Stimulated activated CD8-positive, alpha-beta memory T cell treated with anti-CD3 and anti-CD28 coated beads, Interleukin-7, amount 100 ng/mL, for 24 hours (primary cell): ENCODE measurements around the gene RBM18.

Experiments used
- DNase-seq: peaks from one replicate; pipeline ENCODE4 v3.0.0-alpha.2; 2020; ENCODE audit warnings: low read depth

RBM18 gene

DNA sequence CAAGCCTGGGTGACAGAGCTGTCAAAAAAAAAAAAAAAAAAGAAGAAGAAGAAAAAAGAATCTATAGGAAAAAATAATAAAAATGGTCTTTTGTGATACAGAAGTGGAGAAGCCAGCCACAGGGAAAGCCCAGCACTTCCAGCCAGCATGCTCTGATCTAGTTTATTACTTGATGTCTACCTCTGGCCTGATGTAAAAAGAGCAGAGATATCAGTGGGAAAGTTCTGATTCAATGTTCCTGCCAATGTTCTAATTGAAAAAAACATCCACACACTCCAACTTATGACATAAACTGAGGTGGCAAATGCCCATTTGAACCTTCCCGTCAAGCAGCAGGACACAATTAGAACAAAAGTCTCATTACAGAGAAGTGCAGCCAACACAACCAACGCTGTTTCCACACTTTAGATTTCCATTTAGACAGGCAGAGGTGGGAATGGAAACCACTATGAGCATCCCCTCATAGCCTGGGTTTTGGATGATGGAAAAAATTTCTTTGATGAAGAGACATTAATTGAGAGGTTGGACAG is 5.7 kb downstream of the RBM18 start:
- no peak for DNase-seq

DNA sequence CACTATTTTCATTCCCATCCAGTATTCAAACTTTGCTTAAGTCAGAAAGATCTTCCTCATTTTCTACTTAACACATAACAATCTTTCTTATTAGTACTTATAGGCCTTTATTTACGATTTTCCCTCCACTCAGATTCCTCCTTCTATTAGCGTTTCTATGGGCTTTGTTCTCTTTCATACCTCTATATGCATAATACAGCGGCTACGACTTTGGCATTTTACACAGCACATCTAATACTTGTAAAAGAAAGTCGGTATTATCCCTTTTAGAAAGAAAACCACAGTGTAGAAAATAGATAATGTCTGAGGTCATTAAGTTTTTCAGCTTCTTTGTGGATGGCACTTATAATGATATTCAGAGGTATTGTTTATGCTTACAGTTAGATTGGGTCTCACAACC is 8.4 kb downstream of the RBM18 start:
- no peak for DNase-seq

DNA sequence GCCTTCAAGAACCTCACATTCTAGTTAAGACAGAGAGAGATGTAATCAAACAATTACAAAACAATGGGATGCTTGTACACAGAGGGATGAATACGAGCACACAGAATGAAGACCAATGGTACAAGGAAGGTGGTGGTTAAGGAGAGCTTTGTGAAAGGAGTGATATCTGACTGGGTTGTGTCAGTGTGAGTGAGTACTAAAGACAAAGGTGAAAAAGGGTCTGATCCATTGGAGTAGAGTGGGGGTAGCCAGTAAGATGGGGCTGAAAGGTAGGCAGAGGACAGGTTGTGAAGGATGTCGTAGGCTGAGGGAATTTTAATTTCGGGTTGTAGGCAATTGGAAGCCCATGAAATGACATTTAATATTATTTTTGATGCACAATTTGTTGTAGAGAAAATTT is 9.9 kb downstream of the RBM18 start:
- no peak for DNase-seq

DNA sequence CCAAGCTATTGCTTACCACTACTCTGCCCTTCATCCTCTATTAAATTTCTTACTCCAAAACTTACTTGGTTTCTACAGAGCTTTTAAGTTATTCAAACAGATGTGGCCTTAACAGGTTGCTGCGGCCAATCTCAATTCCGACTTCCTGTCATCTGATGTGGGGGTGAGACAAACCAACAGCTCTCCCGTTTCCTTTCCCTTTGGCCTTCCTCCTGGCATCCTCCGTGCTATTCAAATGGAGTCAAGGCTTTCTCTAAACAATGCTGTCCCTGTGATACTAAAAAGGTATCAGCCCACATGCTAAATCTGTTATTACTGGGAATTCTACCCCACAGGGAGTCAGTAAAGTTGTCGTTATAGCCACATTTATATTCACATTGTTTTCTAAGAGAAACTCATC is 11.8 kb downstream of the RBM18 start:
- DNase-seq, result no peak

DNA sequence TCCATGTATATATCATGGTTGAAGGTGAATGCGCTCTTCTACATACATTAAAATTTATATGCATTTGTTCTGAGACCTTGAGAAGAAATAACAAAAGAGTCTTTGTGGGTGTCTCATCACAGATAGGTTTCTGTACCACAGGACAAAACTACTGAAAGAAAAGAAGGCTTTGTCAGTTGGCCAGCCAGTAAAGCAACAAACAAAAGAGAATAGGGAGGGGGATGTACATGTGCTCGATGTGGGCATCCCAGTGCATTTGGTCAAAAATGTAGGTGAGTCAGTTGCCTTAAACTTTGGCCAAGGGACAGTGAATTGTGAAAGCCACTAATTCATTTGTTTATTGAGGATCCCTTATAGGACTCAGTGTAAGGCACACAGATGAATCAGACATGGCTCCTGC is 13.3 kb downstream of the RBM18 start:
- DNase-seq, result no peak

DNA sequence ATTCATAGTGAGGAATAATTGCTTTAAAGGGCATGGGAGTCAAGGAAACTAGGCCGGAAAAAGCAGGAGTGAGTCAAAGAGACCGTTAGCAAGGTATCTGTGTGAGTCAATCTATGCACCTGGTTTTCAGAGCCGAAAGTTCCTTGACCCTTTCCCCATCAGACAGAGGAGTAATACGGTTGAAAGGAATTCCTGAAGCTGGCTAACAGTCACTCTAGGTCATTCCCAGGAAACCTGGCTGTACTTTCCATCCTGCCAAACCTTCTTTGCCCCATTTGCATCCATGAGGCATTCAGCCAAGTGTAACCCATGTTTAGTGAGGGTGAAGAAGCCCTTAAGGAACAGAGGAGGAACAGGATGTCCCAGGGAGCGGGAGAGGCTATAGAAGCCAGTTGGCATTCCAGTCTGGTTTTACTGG is 16.2 kb downstream of the RBM18 start:
- DNase-seq, result no peak

DNA sequence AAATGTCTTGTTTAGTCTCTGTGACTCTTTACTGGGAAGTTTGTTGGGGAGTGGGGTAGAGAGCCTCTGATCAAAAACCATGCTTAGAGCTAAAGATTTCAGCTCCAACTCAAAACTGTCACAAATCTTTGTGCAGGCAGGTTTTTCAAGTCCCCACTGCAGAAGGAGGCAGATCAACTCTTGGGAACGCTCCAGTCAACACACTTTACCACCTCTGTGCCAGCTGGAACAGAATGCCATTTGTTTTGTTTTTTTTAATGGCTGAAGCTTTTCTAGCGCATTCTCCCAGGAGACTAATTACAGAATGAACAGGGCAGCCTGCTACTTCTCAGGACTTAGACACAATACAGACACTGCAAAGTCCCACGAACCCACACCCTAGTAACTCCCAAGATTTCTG is 18.0 kb downstream of the RBM18 start:
- DNase-seq, result no peak

DNA sequence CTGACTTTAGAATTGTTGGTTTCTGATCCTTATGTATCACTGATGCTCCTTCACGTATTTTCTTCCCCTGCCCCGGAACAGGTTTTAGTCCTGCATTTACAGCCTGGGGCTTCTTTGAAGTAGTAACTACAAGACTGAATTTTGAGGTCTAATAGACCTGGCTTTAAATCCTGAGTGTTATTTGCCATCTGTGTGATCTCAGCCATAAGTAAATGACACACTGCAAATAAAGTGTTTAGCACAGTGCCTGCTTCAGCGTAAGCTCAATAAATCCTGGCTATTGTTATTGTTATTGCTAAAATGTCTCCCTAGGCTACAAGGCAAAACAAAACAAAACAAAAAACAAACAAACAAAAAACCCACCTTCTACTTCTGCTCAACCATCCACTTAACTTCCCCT is 20.3 kb downstream of the RBM18 start:
- DNase-seq, result no peak

DNA sequence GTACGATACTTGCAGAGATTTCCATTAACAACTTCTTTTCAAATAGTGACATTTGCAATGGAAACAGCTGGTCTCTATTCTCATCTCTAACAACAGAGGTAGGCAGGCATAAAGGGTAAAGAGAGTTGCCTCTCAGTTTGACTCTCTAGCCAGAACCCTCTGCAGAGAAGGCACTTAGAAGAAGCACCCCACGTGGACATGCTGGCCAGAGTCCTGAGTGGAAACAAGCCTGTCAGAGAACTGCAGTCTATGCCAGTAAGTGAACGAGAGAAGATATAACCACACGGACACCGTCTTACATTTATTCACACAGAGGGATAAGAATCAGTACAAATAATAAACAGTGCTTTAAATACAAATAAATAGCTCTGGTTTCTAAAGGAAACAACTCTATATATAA is 24.9 kb downstream of the RBM18 start:
- no peak for DNase-seq

DNA sequence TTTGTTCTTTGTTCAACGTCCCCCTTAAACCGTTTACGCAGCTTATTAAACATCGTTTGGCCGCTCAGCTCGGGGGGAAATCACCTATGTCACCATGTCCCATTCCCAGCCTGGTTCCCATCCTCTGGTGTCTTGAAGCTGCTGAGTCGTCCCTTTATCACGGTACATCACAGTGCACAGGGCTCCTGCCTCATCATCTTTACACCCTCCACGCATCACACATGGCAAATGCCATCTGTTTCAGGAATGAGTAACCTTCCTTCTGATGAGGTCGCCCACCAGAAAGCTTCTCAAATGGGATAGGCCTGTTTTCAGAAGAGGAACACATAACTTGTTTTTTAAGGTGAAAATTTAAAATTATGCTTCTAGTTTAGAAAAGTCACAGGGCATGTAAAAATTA is 28.0 kb downstream of the RBM18 start:
- DNase-seq, result no peak

DNA sequence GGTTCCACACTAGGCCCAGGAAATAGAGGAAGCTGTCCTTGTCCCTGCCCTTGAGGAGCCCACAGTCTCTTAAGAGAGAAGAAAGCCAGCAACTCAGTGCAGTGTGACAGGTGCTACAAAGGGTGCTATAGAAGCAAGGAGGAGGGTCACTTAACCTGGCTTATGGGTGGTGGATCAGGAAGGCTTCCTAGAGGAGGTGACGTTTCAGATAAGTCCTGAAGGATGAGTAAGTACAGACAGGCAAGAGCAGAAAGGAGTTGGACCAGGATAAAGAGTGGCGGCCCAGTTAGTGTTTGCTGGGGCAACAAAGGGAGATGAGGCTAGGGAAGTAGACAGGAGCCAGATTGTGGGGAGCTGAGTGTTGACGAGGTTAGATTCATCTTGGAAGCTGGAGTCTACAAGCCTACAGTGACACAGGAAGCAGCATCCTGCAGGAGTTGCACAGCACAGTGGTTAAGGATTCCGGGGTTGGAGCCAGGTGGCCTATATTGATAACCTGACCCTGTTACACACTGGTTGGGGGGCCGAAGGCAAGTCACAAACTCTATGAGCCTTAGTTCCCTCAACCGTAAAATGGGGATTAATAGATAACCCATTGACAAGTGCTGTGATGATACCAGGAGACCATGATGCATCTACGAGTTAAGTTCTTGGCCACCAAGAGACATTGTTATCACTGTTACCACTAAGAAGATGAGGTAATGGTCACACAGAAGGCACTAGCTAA is 30.5 kb downstream of the RBM18 start:
- DNase-seq, result no peak

DNA sequence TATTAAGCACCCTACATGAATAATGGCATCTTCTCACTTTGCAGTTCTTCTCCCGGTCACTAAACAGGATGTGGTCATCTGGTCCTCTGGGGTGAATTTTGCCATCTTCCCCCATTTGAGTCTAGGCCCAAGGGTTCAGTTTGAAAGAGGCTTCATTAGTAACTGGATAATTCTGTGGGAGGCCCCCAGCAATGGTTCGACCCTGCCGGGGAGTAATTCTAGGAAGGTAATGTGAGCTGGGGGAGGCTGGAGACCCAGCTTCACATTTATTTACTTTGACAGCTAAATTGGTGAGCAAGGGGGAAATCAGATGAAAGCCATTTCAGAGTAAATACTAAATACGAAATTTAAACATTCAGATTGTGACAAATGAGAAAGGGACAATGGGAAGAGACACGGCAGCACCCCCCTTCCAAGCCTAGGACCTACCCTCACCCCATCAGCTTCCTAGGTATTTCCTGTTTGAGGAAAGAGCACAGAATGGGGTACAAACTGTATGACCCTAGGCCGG is 31.8 kb downstream of the RBM18 start:
- DNase-seq, result no peak

DNA sequence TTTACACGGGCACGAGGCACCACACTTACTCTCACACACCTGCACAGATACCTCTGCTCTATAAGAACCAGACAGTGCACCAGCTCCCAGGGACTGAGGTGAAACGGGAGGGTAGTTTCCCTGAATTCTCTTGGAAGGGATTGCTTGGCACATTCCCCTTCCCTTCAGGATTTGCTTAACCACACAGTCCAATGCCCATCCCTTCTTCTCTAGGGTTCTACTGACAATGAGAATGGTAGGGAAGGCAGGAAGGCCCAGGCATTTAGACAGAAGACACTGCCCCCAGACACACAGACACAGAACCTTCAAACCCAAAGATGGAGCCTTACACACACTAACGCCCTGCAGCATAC is 35.2 kb downstream of the RBM18 start:
- DNase-seq, result no peak

DNA sequence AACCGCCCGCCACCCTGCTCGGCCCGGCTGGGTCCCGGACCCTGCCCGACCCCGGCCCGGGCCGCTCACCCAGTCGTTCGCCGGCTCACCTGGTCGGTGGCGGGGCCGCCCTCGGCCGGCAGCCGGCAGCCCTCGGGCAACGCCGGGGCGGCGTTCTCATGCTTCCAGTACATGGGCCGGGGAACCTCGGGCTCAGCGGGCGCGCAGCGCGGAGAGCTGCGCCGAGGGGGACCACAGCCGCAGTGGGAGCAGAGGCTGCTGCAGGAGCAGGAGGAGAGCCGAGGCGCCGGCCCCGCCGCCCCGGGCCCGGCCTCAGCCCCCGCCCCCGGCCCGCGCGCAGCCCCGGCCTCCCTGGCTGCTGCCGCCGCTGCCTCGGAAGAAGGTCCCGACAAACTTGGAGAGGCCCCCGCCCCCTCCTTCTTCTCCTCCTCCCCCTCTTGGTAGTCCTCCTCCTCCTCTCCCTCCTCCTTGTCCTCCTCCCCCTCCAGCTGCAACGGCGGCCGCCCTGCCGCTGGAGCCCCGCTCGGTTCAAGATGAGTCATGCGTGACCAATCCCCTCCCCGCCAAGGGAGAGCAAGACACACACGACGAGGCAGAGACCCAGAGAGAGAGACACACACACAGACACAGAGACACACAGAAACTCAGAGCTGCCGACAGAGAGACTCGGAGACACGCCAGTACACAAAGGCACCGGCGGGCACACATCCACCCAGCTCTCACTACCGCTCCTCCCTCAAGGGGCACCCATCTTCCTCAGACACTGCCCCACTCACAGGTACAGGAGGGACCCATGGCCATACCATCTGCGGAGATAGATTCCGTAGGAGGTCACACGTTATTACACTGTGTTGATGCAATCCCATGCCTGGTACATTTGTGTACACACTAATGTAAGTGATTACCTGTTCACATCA is 35.8 kb downstream of the RBM18 start, which contains the start of gene LHX6:
Gene LHX6, minus strand, starts transcription at position 390 of the 917 bp plus-strand sequence. Its CDS starts 217 bp downstream, at position 173.
- no peak for DNase-seq

DNA sequence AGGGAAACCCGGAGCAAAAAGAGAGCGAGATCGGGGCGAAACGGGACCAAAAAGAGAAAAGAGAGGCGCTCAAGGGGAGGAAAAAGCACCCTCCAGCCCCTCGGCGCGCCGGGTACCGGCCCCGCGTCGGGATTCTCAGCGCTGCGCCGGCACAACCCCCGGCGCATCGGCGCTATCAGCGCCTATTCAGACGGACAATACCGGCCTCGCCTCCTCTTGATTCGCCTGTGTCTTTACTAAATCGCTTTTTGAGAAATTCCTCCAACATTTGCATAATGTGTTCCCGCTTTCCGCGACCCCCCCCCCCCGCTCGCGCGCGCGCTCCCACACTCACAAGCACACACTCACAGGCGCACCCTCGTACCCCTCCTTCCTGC is 36.5 kb downstream of the RBM18 start:
- DNase-seq, result no peak

DNA sequence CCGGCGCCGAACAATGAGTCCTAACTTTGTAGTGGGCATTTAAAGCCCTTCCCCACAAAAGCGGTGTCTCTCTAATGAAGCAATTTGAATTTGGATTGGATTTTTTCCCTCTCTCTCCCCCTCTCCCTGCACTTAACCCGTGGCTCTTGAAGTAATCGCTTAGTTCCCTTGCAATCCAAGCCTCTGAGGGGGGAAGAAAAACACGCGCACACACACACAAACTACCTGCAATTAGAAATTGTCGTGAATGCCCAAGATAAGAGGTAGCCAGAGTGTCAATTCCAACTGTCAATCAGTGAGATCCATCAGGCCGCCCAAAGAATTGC is 37.1 kb downstream of the RBM18 start:
- no peak for DNase-seq

DNA sequence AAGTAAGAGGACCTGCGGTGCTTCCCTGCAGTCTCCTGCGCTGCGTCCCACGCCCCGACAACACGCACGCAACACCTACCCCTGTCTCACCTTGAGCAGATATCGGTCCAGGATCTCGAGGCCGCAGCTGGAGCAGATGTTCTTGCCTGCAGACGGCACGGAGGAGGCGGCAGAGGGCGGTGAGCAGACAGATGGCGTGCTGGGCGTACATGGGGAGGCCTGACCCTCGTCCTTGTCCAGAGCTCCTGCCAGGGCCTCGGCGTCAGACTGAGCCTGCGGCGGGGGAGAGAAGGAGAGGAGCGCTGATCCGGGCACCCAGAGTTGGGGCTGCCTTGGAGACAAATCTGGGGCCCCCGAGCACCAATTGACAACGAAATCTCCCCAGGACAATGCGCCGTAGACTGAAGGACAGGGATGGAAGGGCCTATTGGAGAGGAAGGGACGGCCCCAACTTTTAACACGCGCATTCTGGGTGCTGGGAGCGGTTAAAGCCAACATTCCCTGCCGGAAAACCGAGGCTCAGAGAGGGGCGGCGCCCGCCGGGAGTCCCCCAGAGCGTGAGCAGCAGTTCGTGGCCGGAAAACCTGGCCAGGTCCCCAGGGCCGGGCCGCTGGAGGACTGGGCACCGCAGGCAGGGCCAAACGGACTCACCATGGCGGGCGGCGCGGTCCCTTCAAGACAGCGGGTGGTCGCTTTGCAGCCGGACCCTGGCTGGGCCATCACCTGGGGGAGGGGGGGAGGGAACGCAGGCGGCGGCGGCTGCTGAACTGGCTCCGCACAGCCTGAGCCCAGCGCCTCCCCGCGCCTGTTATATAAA is 37.7 kb downstream of the RBM18 start:
- DNase-seq, result no peak

DNA sequence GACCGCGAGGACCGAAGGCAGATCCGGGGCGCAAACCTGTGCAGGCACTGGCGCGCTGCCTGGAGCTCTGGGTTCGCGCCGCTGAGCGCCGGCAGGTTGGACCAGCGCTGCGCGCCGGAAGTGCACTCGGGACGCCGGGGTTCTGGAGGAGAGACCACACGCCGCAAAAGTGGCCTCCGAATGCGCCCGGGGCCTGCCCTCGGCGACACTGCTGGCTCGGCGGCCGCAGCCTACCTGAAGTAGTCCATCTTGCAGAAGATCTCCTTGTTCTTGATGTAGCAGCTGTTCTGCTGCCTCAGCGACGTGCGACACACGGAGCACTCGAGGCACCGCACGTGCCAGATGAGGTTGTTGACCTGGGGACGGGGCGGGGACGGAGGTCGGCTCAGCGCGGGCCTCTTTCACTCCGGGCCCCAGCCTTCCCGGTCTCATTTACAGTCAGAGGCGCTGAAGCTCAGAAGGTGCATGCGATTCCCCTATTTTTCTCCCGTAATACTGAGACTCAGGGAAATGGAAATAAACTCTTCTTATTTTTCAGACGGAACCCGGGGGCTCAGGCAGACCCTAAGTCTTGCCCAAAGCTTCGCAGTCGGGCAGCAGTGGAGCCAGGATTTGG is 38.4 kb downstream of the RBM18 start:
- no peak for DNase-seq

DNA sequence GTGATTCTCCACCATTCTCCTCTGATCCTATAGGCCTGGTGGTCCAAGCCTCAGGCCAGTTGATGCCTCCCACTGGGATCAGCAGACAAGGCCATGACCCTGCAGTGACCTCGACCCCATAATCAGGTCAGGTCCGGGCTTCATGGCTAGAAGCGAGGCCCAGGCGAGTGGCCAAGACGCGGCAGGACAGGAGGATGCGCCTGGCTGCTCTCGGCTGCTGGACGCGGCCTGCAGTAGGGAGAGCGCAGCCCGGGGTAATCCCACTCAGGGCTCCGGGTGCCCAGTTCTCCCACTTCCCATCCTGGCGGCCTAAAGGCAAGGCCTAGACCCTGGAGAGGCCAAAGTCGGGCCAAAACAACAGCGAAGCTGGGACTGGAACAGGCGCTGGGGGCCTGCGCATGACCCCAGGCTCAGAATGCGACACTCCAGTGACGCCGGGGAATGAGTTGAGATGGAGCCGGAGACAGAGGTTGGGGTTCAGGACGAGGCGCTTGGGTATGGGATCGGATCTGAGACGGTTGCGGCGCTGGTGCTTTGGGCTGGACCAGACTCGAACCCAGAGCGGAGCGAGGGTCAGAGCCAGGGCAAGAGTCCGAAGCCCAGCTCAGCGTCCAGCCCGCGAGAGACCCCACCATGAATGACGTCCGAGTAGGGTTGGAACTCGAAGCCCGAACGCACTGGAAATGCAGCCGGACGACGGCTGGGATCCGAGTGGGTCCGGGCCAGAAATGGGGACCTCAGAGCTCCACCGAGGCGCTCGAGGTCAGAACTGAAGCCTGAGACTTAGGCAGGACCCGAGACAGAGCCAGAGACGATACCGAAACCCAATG is 39.1 kb downstream of the RBM18 start:
- DNase-seq, result no peak

DNA sequence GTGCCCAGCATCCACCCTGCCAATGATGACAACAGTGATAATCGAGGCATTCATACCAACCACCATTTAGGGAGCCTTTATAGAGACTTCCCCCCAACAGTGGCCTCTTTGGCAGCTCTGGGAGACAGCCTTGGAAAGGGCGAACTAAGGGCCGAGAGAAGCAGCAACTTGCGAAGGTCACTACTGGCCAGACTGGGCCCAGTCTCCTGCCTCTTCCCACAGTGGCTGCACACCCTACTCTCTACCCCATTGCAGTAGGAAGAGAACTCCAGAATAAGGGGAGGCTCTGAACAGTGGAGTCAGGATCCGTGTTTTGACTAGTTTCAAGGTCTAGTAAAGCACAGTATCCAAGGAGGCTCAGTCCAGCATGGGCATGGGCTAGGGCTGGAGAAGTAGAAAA is 41.2 kb downstream of the RBM18 start:
- no peak for DNase-seq

DNA sequence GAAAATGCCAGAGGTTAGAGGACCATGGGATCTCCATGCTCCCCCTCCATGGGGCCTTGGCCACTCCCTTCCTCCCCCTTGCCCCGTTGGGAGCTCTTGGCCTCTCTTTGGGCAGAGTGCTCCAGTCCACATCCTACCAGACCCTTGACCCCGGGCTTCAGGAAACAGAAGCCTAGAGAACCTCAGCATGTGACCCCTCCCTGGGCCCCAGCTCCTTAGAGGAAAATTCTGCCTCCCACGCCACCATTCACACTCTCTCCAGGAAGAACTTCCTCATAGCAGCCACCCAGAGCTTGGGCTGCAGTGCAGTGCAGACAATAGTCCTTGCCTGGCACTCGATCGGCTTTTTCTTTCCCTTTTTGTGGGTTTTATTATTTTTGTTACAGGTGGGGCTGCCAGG is 41.8 kb downstream of the RBM18 start:
- DNase-seq, result no peak
